ENCODE results near the gene ZBTB43.

DNA sequence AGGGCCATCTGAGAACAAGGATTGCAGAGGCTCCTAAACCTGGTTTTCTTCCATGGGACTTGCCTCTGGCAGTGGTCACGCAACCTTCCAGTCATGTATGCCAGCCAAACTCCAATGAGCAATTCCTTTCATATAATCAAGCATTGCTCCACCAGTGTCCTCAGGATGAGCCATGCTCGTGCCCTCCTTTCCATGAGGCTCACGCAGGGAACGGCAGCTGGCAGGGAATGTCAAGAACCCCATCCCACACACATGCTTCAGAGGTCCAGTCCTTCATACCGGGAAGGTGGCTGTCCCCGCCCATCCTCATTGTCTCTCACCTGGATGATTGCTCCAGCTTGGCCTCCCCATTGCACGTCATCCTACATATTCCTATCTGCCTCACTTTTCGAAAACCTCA, 42.2 kb downstream of the ZBTB43 start:
- TF ChIP-seq, protein P1, sequence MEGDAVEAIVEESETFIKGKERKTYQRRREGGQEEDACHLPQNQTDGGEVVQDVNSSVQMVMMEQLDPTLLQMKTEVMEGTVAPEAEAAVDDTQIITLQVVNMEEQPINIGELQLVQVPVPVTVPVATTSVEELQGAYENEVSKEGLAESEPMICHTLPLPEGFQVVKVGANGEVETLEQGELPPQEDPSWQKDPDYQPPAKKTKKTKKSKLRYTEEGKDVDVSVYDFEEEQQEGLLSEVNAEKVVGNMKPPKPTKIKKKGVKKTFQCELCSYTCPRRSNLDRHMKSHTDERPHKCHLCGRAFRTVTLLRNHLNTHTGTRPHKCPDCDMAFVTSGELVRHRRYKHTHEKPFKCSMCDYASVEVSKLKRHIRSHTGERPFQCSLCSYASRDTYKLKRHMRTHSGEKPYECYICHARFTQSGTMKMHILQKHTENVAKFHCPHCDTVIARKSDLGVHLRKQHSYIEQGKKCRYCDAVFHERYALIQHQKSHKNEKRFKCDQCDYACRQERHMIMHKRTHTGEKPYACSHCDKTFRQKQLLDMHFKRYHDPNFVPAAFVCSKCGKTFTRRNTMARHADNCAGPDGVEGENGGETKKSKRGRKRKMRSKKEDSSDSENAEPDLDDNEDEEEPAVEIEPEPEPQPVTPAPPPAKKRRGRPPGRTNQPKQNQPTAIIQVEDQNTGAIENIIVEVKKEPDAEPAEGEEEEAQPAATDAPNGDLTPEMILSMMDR (conservative IDR thresholded peaks at IDR 0.05; ENCODE audit: low read length), result no peak
- no peak for TF ChIP-seq EZH2phosphoT487 (IDR thresholded peaks at IDR 0.05; ENCODE audit: borderline replicate concordance)
